Epithelial cell of proximal tubule (primary cell): ENCODE results near the gene METTL14. TPM values are rescaled to one million over a fixed set of nuclear protein-coding genes. Genes with fewer than 3 reads are reported as not detected.

Experiments
- DNase-seq: peaks from one replicate; pipeline ENCODE4 v3.0.0-alpha.2; 2011; ENCODE audit warnings: low read depth
- H3K4me3 ChIP-seq: 2 replicates; pipeline ENCODE4 v1.5.1; 2011; ENCODE audit warnings: low read depth, mild to moderate bottlenecking, low read length
- CTCF ChIP-seq: conservative IDR thresholded peaks from 2 replicates; pipeline ENCODE4 v1.5.1; 2012; ENCODE audit warnings: low read depth, mild to moderate bottlenecking, low read length
- total RNA-seq: library from RNA; depleted of rRNA; stranded (reverse); fragments of >200 nt; gene quantifications from 2 replicates; pipeline ENCODE4 v1.2.3, GENCODE V29; 2015

The METTL14 gene
- total RNA-seq, 1 donor from 2014 or later = 55.5 TPM

DNA sequence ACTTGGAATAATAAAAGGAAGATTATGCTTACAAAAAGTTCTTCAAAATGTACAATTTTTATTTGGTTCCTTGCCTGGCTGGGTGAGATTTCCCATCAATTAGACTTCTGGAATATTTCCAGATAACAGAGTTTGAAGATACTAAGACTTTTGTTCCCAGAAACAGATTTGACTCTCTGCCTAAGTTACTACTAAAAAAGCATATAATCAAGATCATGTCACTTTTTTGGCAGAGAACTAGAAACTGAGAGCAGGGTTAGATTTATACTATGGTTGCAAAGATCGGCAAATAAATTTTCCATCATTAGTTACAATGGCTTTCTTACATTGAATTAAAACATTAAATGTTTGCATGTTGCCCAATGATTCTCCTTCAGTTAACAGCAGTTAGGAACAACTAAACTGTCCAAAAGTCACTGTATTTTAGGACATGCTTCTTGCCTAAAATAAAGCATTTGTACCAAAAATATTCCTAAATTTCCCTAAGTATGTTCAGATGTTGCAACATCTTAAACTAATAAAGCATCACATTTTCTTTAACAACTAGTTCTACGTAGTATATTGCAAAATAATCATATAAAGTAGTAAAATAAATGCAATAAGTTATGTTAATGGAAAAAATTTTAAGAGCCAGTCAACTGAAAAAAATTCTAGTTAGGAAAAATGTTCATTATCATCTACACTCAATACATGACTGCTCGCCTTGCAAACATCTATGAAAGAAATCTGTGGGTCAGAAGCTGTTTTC, 77.7 kb downstream of the METTL14 start:
- no peak for DNase-seq
- no peak for TF ChIP-seq CTCF
- H3K4me3 ChIP-seq = no peak overlapping the region

Other genes with a start within 250 kb of the METTL14 start
- 28.3 and 36.6 TPM in 2 replicates for gene SEC24D, start 150.7 kb downstream of the METTL14 start, total RNA-seq
- gene SYNPO2, start 203.5 kb downstream of the METTL14 start, total RNA-seq = 0.40 and 0.43 TPM in 2 replicates